Adrenal gland (tissue), 12 donors: ENCODE measurements around the gene DUSP1. TPM values are rescaled to one million over a fixed set of nuclear protein-coding genes. Genes with fewer than 3 reads are reported as not detected.

Experiments
- DNase-seq, 7 donors: peaks; one replicate each; pipeline ENCODE4 v3.0.0-alpha.2; 2019 to 2020
- H3K27ac ChIP-seq, 5 donors: fragments of 200-600 bp; sonication (generic) in 4 of 5; 1 replicate in 3 of 5; 2 replicates in 2 of 5; pipeline versions ENCODE4 v1.5.1 to v1.8.0; 2016 to 2020; ENCODE audit warnings: mild to moderate bottlenecking in 1 of 5
- H3K27me3 ChIP-seq: fragments of 200-600 bp; 2 replicates; pipeline ENCODE4 v1.8.0; 2021
- H3K36me3 ChIP-seq, 2 donors: fragments of 200-600 bp; replicated peaks in 1 of 2; 1 replicate in 1 of 2; 2 replicates in 1 of 2; pipeline versions ENCODE4 v1.5.1 to v1.8.0; 2018 to 2022
- H3K4me1 ChIP-seq, 2 donors: fragments of 200-600 bp; replicated peaks in 1 of 2; 1 replicate in 1 of 2; 2 replicates in 1 of 2; pipeline versions ENCODE4 v1.5.1 to v1.8.0; 2018 to 2021
- H3K4me3 ChIP-seq, 4 donors: fragments of 200-600 bp; sonication (generic) in 3 of 4; one replicate each; pipeline ENCODE4 v1.5.1; 2016 to 2018
- H3K9me3 ChIP-seq, 3 donors: fragments of 200-600 bp; sonication (generic) in 1 of 3; replicated peaks in 1 of 3; 1 replicate in 2 of 3; 2 replicates in 1 of 3; pipeline versions ENCODE4 v1.5.1 to v1.8.0; 2016 to 2021
- CTCF ChIP-seq, 6 experiments: fragments of 450-650 bp in 4 of 6; fragments of 200-600 bp in 2 of 6; sonication (generic) in 1 of 6; IDR thresholded peaks; 1 replicate in 5 of 6; 2 replicates in 1 of 6; pipeline versions ENCODE4 v1.5.1 to v1.8.0; 2016 to 2021; ENCODE audit warnings: antibody characterized with exemption in 6 of 6, mild to moderate bottlenecking in 2 of 6, moderate library complexity in 1 of 6
- POLR2A ChIP-seq, 2 donors: fragments of 450-650 bp; IDR thresholded peaks; one replicate each; pipeline ENCODE4 v1.6.1; 2017; ENCODE audit warnings: antibody characterized with exemption in 2 of 2, mild to moderate bottlenecking in 2 of 2, moderate library complexity in 1 of 2
- WGBS, 4 donors: extraction: QIAGEN DNeasy Blood & Tissue Kit in 2 of 4; methylation state at CpG; one replicate each; pipeline versions ENCODE4 v1.1.5 to v1.1.7; 2013 to 2017; 5-methylcytosine and 5-hydroxymethylcytosine counted together
- intact Hi-C, 2 donors: fragments of 100-400 bp; cut with DNase I; formaldehyde crosslinking; loops; one replicate each; pipeline versions ENCODE4 v1.14.1 to v1.15.0; 2022 to 2023
- polyA plus RNA-seq, 3 donors: library from polyadenylated mRNA; stranded (reverse); fragments of 200-250 nt in 2 of 3; fragments of 350-450 nt in 1 of 3; fragmentation: Illumina TruSeq in 1 of 3; extraction: RNeasy Lipid Tissue Mini Kit (QIAGEN cat#74804) in 1 of 3; gene quantifications; one replicate each; pipeline ENCODE4 v1.2.3, GENCODE V29; 2013 to 2014
- total RNA-seq, 9 donors: library from RNA; depleted of rRNA in 4 of 9; stranded (reverse); fragments of >200 nt in 4 of 9; fragments of 120-200 nt in 1 of 9; fragmentation: NEBNext Ultra II Directional in 1 of 9; extraction: Animal tissue kit (Norgen Biotek cat#: 25700) in 1 of 9; gene quantifications; one replicate each; pipeline versions ENCODE4 v1.1.0 to v1.2.4, GENCODE V29; 2013 to 2023
- donor health status: healthy with polysubstance abuse.
- donor health status: Bipolar disorder and iron deficiency.
- donor health status: DM: yes; HTN: yes; CAD: no.
- donor health status: DM: no; HTN: no; CAD: no.
- donor health status: DM: no; HTN: no; CAD: no.
- donor health status: DM: yes; HTN: yes; CAD: no.

The DUSP1 gene
- total and polyA plus RNA-seq, 12 donors, result 59.5 to 603 (median 260) TPM

- Histone ChIP-seq H3K27ac (no peak overlapping the region), H3K4me1 (peaks cover 12 to 32% of the 10 kb centered on the region in 2 donors), H3K27me3 (no peaks in the 10 kb centered on the region), H3K9me3 (no peaks in the 10 kb centered on the region), H3K4me3 (no peak overlapping the region), H3K36me3 (no peaks in the 10 kb centered on the region)
- no peak for DNase-seq
- TF ChIP-seq POLR2A (IDR thresholded peaks at IDR 0.05), result no peak
- intact Hi-C loops, result no loop called here
- WGBS, 4 donors, result 89 to 98% (median 96%) methylated on average over 8 to 10 of the region's 10 CpGs
Measured at GRCh38 chr5:172725273-172725672, 45.7 kb downstream of the DUSP1 start.

GRCh38 chr5:172724242-172725183 lies 46.5 kb downstream of the DUSP1 start:
- no peaks in the 10 kb centered on the region for H3K36me3 ChIP-seq
- no peaks in the 10 kb centered on the region for H3K27me3 ChIP-seq
- intact Hi-C loops, result no loop called here
- 50 to 60% (median 54%) methylated on average over 22 of the region's 22 CpGs for WGBS, 4 donors
- no peaks in the 10 kb centered on the region for H3K9me3 ChIP-seq
- H3K27ac ChIP-seq, result peak overlapping the region in 2 of 5 donors; percentile 66 to 87
- TF ChIP-seq CTCF (IDR thresholded peaks at IDR 0.05) (no peak), POLR2A (IDR thresholded peaks at IDR 0.05) (peak in 1 of 2 donors; percentile 52)
- DNase-seq, result peak in 4 of 7 donors; percentile 62 to 72 (median 64)
- peaks cover 12 to 32% of the 10 kb centered on the region in 2 donors for H3K4me1 ChIP-seq
- no peak overlapping the region for H3K4me3 ChIP-seq

- Histone ChIP-seq H3K4me3 (no peak overlapping the region), H3K27me3 (no peaks in the 10 kb centered on the region), H3K9me3 (no peaks in the 10 kb centered on the region), H3K27ac (peak overlapping the region in 1 of 5 donors; percentile 87), H3K36me3 (no peaks in the 10 kb centered on the region), H3K4me1 (peaks cover 12 to 32% of the 10 kb centered on the region in 2 donors)
- DNase-seq, result no peak
- TF ChIP-seq CTCF (IDR thresholded peaks at IDR 0.05) (no peak), POLR2A (IDR thresholded peaks at IDR 0.05) (no peak)
- 47 to 71% (median 57%) methylated on average over 2 of the region's 2 CpGs for WGBS, 4 donors
- intact Hi-C loops, result no loop called here
Measured at GRCh38 chr5:172723508-172723907, 47.5 kb downstream of the DUSP1 start.

GRCh38 chr5:172722327-172722815 lies 48.6 kb downstream of the DUSP1 start:
- peak in 4 of 7 donors; percentile 46 to 67 (median 56) for DNase-seq
- Histone ChIP-seq H3K36me3 (no peaks in the 10 kb centered on the region), H3K27ac (peak overlapping the region in 4 of 5 donors; percentile 14 to 87 (median 71)), H3K27me3 (no peaks in the 10 kb centered on the region), H3K9me3 (no peaks in the 10 kb centered on the region), H3K4me3 (no peak overlapping the region), H3K4me1 (peaks cover 12 to 32% of the 10 kb centered on the region in 2 donors)
- 32 to 43% (median 36%) methylated on average over 12 of the region's 12 CpGs for WGBS, 4 donors
- TF ChIP-seq POLR2A (IDR thresholded peaks at IDR 0.05) (no peak), CTCF (IDR thresholded peaks at IDR 0.05) (peak in 1 of 6 experiments; percentile 14)
- intact Hi-C loops, result no loop called here
